ENCODE data around the gene ANKRD18B. TPM values are rescaled to one million over a fixed set of nuclear protein-coding genes. Genes with fewer than 3 reads are reported as not detected.

ANKRD18B gene
- total RNA-seq, 2 donors from 2014 or later: not detected

Other genes starting within 250 kb of the ANKRD18B start
- gene NFX1, start 233.7 kb upstream of the ANKRD18B start, total RNA-seq: 10 to 100 TPM; 22.5 to 39.7 TPM
- 1 to 10 TPM; 1.8 to 1.9 TPM for gene AQP7, start 121.7 kb upstream of the ANKRD18B start, total RNA-seq
- gene AQP3, start 76.7 kb upstream of the ANKRD18B start, total RNA-seq: 10 to 100 TPM in 1 of 2 donors, 1 to 10 TPM in 1; 6.9 to 17.6 TPM
- 10 to 100 TPM; 20.8 to 34.9 TPM for gene NOL6, start 50.3 kb upstream of the ANKRD18B start, total RNA-seq

Measured in thoracic aorta (tissue), 2 donors.